Colonic mucosa (tissue), 4 donors: ENCODE results near the gene ST3GAL3. TPM values are rescaled to one million over a fixed set of nuclear protein-coding genes. Genes with fewer than 3 reads are reported as not detected.

ENCODE experiments used
- DNase-seq: peaks from one replicate; pipeline ENCODE4 v3.0.0-alpha.2; 2020
- H3K27ac ChIP-seq: fragments of 200-600 bp; one replicate; pipeline ENCODE4 v1.8.0; 2021
- H3K27me3 ChIP-seq: fragments of 200-600 bp; one replicate; pipeline ENCODE4 v1.8.0; 2021
- H3K36me3 ChIP-seq: fragments of 200-600 bp; one replicate; pipeline ENCODE4 v1.8.0; 2021
- H3K4me1 ChIP-seq: fragments of 200-600 bp; one replicate; pipeline ENCODE4 v1.8.0; 2021; ENCODE audit warnings: mild to moderate bottlenecking
- H3K4me3 ChIP-seq: fragments of 200-600 bp; one replicate; pipeline ENCODE4 v1.8.0; 2021
- H3K9ac ChIP-seq, 2 donors: one replicate each; pipeline ENCODE4 v1.7.0; 2013; ENCODE audit warnings: control low read depth in 2 of 2, low read depth in 2 of 2, low read length in 2 of 2
- H3K9me3 ChIP-seq: fragments of 200-600 bp; one replicate; pipeline ENCODE4 v1.8.0; 2021
- intact Hi-C: fragments of 100-400 bp; cut with DNase I; formaldehyde crosslinking; loops from one replicate; pipeline ENCODE4 v1.14.1; 2022
- total RNA-seq, 2 donors: library from RNA; stranded (reverse); fragmentation: NEBNext Ultra II Directional in 1 of 2; extraction: Animal tissue kit (Norgen Biotek cat#: 25700) in 1 of 2; gene quantifications; one replicate each; pipeline ENCODE4 v1.2.1, GENCODE V29; 2021
- TF ChIP-seq, protein P1 (sequence below): fragments of 200-600 bp; IDR thresholded peaks from one replicate; pipeline ENCODE4 v1.8.0; 2022; ENCODE audit warnings: antibody characterized with exemption, mild to moderate bottlenecking
- donor health status: healthy.
- donor health status: DM: no; HTN: no; CAD: no.
- donor health status: DM: no; HTN: no; CAD: no.

The ST3GAL3 gene
- 1 to 10 TPM; 5.1 to 6.0 TPM for total RNA-seq

- intact Hi-C loops, result no loop called here
- H3K4me3 ChIP-seq, result peak within 1 kb of the TSS; percentile 87
- H3K27ac ChIP-seq, result peak within 1 kb of the TSS; percentile 52
- no peaks in the 10 kb centered on the region for H3K4me1 ChIP-seq
- H3K36me3 ChIP-seq, result no peaks in the 10 kb centered on the region
- TF ChIP-seq, protein P1, sequence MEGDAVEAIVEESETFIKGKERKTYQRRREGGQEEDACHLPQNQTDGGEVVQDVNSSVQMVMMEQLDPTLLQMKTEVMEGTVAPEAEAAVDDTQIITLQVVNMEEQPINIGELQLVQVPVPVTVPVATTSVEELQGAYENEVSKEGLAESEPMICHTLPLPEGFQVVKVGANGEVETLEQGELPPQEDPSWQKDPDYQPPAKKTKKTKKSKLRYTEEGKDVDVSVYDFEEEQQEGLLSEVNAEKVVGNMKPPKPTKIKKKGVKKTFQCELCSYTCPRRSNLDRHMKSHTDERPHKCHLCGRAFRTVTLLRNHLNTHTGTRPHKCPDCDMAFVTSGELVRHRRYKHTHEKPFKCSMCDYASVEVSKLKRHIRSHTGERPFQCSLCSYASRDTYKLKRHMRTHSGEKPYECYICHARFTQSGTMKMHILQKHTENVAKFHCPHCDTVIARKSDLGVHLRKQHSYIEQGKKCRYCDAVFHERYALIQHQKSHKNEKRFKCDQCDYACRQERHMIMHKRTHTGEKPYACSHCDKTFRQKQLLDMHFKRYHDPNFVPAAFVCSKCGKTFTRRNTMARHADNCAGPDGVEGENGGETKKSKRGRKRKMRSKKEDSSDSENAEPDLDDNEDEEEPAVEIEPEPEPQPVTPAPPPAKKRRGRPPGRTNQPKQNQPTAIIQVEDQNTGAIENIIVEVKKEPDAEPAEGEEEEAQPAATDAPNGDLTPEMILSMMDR, result no peak
- no peaks in the 10 kb centered on the region for H3K27me3 ChIP-seq
- no peaks in the 10 kb centered on the region for H3K9me3 ChIP-seq
- peak; percentile 92 for DNase-seq
- H3K9ac ChIP-seq, result peak within 1 kb of the TSS; percentile 75 to 77
Measured at GRCh38 chr1:43707190-43708001, at the start of gene ST3GAL3. Gene ST3GAL3, plus strand, starts transcription at chr1:43707536. Its CDS starts 28,727 bp downstream, at chr1:43736263.

- H3K9me3 ChIP-seq, result no peaks in the 10 kb centered on the region
- intact Hi-C loops, result loop anchor here (2.0 kb wide), 1 partner anchor 131 kb away; no protein-coding TSS in a partner anchor
- H3K27ac ChIP-seq, result no peak overlapping the region
- no peaks in the 10 kb centered on the region for H3K4me1 ChIP-seq
- no peaks in the 10 kb centered on the region for H3K27me3 ChIP-seq
- H3K9ac ChIP-seq, result no peak overlapping the region
- peaks cover 35% of the 10 kb centered on the region for H3K36me3 ChIP-seq
- DNase-seq, result peak; percentile 45
- TF ChIP-seq, protein P1, result no peak
- no peak overlapping the region for H3K4me3 ChIP-seq
Measured at GRCh38 chr1:43659212-43660166, 47.8 kb upstream of the ST3GAL3 start.

DNA sequence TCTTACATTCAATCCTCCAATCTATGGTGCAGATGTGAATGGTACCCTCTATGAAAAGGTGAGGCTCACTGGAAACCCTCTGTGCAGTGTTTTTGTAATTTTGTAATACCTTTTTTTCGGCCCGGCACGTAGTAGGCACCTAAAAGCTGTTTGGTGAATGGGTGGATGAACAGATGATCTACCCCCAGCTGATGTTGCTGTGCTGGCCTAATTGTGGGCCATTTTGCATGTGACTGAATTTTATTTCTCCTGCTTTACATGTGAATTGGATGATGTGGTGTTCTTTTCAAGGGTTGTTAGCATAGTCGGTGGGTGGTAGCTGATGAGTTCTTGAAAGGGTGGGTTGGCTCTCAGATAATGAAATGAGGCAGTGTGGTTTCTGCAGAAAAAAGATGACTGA, 47.0 kb upstream of the ST3GAL3 start:
- no peak for DNase-seq
- H3K36me3 ChIP-seq, result peaks cover 38% of the 10 kb centered on the region
- H3K9me3 ChIP-seq, result no peaks in the 10 kb centered on the region
- H3K27ac ChIP-seq, result no peak overlapping the region
- no peaks in the 10 kb centered on the region for H3K27me3 ChIP-seq
- H3K4me3 ChIP-seq, result no peak overlapping the region
- TF ChIP-seq, protein P1, result no peak
- H3K4me1 ChIP-seq, result no peaks in the 10 kb centered on the region
- intact Hi-C loops, result no loop called here
- no peak overlapping the region for H3K9ac ChIP-seq

DNA sequence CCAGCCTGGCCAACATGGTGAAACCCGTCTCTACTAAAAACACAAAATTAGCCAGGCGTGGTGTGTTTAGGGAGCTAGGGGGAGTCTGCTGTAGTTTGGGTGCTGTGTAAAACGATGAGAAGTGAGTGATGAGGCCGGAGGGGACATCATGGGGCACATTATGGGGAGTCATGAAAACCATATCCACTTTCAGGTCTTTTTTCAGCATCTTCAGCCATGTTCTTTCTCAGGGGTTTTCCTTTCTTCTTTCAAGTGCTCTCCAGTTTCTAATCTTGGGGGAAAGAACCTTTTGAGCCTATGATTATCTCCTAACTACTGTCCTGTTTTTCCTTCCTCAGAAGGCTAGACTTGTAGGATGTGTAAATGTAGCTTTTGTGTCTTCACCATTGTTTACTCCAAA, 43.0 kb upstream of the ST3GAL3 start:
- H3K27ac ChIP-seq, result no peak overlapping the region
- TF ChIP-seq, protein P1, result no peak
- H3K9ac ChIP-seq, result no peak overlapping the region
- peaks cover 73% of the 10 kb centered on the region for H3K36me3 ChIP-seq
- DNase-seq, result no peak
- H3K27me3 ChIP-seq, result no peaks in the 10 kb centered on the region
- intact Hi-C loops, result no loop called here
- H3K4me1 ChIP-seq, result no peaks in the 10 kb centered on the region
- no peaks in the 10 kb centered on the region for H3K9me3 ChIP-seq
- H3K4me3 ChIP-seq, result no peak overlapping the region

DNA sequence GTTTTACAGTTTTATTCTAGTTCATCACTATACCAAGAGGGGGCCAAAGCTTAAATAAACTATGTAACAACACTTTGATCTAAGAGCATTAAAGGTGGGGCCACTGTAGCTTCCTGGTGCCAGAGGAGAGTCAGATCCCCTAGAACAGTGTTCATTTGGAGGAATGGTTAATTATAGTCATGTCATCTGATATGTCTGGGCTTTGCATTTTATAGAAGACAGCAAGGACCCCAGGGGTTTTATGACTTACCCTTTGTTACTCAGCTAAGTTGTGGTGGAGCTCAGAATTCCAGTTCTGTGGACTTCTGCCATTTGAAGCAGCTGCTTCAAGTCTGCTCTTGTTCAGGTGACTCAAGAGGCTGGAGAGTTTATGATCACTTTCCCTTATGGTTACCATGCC, 40.7 kb upstream of the ST3GAL3 start:
- intact Hi-C loops, result no loop called here
- H3K9me3 ChIP-seq, result no peaks in the 10 kb centered on the region
- no peak overlapping the region for H3K4me3 ChIP-seq

More for the DNA sequence above, 40.7 kb upstream of the ST3GAL3 start:
- Histone ChIP-seq H3K36me3 (peaks cover 64% of the 10 kb centered on the region), H3K9ac (no peak overlapping the region), H3K27ac (no peak overlapping the region), H3K27me3 (no peaks in the 10 kb centered on the region), H3K4me1 (no peaks in the 10 kb centered on the region)
- TF ChIP-seq, protein P1, result no peak
- DNase-seq, result no peak
